HPDE6-E6E7 (cell line): ENCODE data around the gene ANKHD1.

Experiments used
- DNase-seq: peaks from one replicate; pipeline ENCODE4 v3.0.0; 2011; ENCODE audit warnings: missing footprints; ENCODE audit errors: extremely low spot score

ANKHD1 gene

DNA sequence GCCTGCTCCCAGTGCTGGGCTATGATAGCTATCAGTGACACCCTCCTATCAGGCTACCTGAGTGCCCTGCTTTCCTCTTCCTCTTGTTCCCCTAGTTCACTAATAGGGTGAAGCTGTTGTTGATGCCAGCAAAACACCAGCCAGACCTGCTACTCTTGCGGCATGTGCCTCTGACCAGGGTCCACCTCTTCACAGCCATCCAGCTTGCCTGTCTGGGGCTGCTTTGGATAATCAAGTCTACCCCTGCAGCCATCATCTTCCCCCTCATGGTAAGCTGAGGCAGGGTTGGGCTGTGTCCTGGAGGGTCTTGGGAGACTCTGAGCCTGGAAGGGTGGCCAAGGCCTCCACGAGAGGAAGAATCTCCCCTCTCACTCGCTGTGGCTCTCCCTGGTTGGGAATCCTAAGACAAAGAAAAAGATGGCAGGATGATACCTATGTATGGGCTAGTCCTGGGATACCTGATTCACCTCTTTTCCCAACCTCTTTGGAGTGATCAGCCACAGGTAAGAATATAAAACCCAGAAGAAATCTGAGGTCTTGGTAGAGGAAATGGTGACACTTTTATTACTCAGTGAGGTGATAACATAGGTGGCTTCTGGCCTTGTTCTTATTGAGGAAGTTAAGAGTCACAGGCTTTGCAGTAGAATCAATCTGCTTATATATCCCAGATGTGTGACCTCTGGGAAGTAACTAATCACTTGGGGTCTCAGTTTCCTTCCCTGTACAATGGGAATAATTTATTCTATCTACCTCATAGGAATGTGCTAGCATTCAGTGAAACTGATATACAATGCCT is 30.1 kb upstream of the ANKHD1 start:
- no peak for DNase-seq

DNA sequence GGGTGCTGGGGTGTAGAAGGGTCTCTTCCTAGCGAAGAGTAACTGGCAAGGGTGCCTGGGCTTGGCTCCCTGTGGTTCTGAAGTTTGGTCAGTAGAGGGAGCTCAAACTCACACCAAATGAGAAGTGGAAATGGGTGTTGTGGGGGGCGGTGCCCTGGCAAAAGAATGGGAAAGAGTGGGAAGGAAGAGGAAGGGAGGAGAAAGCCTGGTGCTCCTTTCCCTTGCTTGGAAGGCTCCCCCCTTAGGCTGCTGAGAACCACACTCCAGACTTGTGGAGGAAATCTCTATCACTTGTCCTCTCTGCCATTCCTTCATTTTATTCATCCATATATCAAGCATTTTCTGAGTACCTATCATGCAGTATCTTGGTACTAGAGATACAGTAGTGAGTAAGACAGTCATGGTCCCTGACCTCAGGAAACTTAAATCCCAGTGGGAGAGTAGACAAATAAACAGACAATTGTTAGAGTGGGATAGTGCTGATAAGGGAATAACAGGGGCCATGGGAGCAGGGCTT is 28.6 kb upstream of the ANKHD1 start:
- peak; percentile 69 for DNase-seq

DNA sequence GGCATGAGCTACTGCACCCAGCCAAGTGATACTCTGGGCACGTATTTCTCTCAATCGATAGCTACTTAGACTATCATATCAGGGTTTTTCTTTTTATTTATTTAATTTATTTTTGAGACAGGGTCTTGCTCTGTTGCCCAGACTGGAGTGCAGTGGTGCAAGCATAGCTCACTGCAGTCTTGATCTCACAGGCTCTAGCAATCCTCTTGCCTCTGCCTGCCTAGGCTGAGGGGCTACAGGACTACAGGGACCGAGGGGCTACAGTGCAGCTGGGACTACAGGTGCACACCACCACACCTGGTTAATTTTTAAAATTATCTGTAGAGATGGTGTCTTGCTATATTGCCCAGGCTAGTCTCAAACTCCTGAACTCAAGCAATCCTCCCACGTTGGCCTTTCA is 20.3 kb upstream of the ANKHD1 start:
- no peak for DNase-seq

DNA sequence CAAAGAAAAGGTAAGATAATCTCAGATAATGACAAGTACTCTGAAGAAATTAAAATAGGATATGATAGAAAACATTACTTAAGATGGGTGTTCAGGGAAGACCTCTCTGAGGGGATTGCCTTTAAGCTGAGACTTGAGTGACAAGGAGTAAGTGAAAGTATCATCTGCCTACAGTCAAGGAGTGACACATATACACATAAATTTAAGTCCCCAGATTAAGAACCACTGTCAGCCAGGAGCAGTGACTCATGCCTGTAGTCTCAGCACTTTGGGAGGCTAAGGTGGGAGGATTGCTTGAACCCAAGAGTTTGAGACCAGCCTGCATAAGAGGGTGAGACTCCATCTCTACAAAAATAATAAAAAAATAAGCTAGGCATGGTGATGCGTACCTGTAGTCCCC is 19.7 kb upstream of the ANKHD1 start:
- no peak for DNase-seq

DNA sequence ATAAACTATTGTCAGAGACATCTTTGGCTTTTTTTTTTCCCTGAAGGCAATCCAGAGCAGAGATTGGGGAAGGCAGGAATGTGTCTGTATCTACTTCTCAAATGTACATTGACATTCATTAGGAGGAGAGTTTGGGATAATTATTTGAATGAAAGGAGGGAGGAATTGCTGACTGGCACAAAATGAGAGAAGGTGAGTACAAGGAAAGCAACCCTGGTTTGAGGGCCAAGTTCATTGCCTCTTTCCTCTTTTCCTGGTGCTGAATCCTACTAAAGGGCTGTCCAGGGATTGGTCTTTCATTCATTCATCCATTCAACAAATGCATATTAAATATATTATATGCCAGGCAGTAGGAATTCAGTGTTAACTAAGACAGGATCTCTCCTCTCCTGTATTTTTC is 18.8 kb upstream of the ANKHD1 start:
- DNase-seq = no peak

DNA sequence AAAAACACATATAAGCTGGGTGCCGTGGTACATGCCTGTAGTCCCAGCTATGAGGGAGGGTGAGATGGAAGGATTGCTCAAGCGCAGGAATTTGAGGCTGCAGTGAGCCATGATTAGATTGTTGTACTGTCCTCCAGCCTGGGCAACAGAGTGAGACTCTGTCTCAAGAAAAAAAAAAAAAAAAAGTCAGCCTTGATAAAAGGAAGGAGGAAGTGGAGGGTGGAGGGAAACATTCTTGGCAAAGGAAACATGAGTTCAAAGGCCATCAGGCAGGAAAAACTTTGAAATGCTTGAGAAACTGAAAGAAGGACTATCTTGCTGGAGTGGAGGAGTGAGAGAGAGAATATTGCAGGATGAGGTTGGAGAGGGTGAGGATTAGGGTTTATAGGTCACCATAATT is 18.3 kb upstream of the ANKHD1 start:
- no peak for DNase-seq

DNA sequence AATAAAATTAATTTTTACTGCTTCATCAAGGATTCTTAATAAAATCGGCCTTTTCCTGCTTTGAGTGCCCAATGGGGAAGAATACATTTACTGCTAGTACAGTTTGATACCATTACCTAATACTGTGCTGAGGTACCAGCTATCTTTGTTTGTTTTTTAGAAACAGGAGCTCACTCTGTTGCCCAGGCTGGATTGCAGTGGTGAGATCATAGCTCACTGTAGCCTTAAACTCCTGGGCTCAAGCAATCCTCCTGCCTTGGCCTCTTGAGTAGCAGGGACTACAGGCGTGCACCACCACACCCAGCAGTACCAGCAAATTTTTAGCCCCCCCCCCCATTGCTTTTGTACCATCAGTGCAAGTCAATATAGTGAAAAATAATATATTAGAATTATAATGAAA is 13.6 kb upstream of the ANKHD1 start:
- no peak for DNase-seq

DNA sequence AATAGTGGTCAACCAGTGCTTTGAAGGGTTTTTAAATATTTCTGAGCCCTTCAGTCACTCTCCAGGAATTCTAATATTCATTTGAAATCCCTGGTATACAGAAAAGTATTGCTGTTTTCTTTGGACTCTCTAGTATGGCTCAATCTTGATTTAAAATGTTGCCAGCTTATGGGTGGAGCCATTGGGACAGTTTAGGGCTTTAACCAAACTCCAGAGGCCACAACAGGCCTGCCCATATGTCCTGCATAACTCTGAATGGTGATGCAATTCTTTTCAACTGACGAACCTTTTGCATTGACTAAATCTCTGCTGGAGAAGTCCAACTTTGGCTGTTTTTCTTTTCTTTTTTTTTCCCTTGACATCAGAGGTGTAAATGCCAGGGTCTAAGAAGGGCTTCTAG is 10.3 kb upstream of the ANKHD1 start:
- no peak for DNase-seq

DNA sequence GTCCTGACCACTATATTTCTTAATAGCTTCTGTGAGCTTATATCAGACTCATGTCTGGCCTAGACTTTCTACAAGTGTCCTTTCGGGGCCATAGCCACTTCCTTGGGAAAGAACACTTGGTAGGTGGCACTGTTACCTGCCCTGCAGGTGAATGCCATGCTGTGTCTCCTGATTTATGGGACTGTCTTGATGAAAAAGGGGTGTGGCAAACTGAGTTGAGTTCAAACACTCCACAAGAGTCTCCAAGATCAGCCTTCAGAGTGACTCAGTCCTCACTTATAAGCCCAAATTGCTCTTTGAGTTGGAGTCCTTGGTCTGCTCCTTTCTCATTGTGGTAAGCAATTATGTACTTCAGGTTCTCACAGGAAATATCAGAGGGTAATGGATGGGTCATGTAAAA is 9.9 kb upstream of the ANKHD1 start:
- no peak for DNase-seq

DNA sequence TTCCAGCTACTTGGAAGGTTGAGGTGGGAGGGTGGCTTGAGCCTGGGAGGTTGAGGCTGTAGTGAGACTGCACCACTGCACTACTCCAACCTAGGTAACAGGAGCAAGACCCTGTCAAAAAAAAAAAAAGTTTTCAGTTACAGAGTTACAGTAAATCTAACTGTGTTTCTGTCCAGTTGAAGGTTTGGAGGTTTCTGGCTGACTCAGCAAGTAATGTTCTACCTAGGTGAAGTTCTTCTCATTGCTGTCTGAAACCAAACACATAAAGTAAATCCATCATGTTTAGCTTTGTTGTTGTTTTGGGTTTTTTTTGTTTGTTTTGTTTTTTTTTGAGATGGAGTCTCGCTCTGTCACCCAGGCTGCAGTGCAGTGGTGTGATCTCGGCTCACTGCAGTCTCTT is 7.9 kb upstream of the ANKHD1 start:
- no peak for DNase-seq

DNA sequence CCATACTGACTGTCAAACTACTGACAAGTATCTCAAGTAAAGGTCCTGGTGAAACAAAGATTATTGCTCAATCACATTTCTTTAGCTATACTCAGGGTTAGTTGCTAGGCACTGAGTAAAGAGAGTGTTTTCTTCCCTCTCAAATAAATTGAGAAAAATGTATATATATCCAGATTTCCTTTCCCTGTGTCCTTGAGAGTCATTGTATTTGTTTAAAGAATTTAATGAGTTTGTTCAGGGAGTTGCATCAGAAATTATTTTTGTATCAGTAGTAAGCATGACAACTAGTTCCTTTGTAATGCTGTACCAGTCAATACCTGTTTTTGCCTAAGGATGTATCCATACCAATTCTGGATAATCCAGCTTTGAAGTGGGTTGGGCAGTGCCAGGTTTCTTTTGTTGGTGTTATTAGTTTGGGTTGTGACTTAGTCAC is 3.2 kb upstream of the ANKHD1 start:
- DNase-seq = peak; percentile 45

DNA sequence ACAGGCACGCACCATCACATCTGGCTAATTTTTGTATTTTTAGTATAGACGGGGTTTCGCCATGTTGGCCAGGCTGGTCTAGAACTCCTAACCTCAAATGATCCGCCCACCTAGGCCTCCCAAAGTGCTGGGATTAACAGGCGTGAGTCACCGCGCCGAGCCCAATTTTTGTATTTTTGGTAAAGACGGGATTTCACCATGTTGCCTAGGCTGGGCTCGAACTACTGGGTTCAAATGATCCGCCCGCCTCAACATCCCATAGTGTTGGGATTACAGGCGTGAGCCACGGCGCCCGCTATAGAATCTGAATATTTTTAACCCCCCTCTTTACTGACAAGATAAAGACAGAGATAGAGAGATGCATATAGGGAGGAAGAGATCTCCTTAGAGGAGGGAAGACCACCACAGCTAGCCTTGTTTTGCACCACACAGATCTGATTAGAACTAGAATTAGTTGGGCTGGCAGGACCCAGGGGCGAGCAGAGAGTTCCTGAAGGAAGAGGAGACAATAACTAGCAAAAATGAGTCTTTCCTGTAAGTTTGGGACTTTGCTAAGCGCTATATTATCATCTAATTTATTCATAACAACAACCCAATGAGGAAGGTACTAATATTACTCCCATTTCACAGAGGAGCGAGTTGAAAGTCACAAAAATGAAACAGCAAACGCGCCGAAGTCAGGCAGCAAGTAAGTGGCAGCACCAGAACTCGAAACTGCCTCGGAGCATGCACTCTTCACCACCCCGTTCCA is 1.5 kb upstream of the ANKHD1 start:
- no peak for DNase-seq

DNA sequence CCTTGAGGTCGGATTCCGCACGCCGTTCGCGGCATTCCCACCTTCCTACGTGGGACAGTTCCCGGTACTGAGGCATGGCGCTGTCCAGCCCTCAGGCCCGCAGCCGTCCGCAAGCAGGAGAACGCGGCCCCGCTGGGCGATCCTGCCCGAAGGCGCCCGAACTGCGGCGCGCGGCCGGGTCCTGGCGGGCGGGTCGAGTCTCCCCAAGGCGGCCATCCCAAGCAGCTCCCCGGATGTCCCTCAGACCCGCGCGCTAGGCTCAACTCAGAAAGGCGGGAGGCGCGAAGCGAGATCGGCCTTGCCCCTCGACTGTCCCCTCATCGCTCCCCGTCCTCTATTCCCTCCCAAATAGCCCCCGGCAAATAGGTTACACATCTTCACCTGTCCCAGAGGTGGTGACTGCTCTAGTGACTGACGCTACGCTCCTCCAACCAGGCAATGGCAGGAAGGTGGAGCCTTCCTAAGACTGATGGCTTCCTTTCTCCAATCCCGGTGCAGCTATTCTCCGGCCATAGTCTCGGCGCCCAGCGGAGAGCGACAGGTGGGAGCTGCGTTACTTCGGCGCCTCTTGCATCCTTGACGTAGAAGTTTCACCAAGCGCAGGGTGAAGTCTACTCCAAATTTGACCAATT is 787 bp upstream of the ANKHD1 start:
- peak; percentile 97 for DNase-seq

DNA sequence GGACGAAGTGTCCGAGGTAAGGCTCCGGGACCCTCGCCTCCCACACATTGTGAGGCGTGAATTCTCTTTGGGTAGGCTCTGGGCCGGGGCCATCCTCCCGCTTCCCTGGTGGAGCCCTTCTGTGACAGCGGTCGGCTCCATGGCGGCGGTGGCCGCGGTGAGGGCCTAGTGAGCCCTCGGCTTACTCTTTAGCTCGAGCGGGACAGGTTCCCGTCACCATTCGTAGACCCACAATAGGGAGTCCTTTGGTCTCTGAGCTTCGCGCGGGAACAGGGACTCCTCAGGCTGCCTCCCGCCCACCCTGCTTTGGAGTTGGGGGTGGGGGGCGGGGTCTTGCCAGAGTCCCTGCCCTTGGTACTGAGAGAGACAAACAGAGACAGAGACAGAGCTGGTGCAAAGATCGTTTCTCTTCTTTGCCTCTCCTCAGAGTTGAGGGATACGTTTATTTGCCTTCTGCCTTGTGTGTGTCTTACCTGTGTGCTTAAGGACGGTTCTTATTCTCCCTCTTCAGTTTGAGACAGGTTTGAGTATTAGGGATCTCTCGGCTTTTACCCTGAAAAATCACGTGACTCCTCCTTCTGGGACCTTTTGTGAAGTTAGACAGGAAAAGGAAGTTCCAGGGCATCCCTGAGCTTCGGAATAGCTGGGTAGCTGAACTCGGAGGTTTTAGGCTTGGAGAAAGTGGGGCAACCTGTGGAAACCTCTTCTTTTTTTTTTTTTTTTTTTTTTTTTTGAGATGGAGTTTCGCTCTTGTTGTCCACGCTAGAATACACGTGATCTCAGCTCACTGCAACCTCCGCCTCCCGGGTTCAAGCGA is 833 bp downstream of the ANKHD1 start:
- DNase-seq = no peak

DNA sequence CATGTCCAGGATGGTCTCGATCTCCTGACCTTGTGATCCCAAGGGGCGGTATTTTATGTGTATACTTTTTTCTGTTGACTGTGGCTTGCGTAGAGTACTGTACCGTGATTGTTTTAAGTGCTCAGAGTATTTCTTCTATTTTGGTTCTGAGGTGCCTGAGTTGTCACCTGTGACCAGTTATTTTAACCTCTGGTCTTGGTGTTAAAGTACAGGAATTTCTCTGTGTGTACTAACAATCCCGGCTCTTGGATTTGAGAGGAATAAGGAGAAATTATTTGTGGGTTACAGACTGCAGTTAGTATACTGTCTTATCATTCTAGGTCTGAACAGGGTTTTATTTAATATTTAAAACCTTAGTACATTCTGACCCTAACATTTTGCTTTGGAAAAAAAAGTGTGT is 2.0 kb downstream of the ANKHD1 start:
- DNase-seq = no peak

DNA sequence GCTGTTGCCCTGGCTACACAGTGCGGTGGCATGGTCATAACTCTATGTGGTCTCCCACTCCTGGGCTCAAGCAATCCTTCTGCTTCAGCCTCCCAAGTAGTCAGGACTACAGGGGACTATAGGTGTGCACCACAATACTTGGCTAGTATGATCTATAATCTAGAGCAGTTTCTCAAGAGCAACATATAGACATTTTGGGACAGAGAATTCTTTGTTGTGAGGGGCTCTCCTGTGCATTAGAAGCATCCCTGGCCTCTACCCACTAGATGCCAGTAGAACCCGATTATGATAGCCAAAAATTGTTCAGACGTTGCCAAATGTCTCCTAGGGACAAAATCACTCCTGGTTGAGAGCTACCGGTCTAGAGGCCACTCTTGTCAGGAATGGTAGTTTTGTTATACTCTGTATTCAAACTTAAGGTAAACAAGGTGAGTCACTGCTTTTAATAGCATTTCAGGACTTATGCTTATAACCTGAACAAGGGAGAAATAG is 7.2 kb downstream of the ANKHD1 start:
- DNase-seq = peak; percentile 9

DNA sequence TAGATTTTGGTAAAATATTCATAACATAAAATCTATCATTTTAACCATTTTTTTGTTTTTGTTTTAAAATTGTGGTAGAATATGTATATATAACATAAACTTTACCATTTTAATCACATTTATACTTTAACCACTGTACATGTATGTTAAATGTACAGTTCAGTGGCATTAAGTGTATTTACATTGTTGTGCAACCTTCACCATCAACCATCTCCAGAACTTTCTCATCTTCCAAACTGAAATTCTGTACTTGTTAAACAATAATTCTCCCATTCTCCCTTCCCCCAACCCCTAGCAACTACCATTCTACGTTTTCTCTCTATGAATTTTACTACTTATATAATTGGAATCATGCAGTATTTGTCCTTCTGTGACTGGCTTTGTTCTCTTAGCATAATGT is 11.6 kb downstream of the ANKHD1 start:
- no peak for DNase-seq

DNA sequence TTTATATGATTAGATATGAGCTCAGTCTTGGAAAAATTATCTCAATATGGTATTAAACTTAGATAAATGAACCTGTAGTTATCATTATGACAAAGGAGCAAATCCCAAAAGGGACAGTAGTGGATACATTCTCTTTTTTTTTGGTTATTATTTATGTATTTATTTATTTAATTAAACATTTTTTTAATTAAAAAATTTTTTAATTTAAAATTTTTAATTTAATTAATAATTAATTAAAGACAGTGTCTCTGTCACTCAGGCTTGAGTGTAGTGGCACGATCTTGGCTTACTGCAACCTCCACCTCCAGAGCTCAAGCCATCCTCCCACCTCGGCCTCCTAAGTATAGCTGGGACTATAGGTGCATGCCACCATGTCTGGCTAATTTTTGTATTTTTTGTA is 15.6 kb downstream of the ANKHD1 start:
- no peak for DNase-seq

DNA sequence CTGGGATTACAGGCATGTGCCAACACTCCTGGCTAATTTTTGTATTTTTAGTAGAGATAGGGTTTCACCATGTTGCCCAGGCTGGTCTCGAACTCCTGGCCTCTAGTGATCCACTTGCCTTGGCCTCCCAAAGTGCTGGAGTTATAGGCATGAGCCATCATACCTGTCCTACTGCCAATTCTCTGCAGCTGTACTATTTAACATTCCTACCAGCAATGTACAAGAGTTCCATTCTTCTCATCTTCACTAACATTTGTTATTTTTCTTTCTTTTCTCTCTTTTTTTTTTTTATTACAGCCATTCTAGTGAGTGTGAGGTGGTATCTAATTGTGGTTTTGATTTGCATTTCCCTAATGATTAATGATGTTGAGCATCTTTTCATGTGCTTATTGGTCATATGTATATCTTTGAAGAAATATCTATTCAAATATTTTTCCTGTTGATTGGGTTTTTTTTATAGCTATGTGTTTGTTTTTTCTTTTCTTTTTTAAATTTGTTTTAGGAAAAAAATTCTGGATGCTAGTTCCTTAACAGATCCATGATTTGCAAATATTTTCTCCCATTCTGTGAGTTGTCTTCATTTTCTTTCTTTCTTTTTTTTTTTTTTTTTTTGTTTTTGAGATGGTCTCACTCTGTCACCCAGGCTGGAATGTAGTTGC is 17.4 kb downstream of the ANKHD1 start:
- no peak for DNase-seq

DNA sequence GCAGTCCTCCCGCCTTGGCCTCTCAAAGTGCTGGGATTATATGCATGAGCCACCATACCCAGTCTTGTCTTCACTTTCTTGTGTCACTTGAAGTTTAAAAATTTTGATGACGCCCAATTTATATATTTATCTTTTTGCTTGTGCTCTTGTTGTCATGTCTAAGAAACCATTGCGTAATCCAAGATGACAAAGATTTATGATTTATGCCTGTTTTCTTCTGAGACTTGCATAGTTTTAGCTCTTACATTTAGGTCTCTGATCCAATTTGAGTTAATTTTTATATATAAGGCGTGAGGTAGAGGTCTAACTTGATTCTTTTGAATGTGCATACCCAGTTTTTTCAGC is 18.6 kb downstream of the ANKHD1 start:
- DNase-seq = no peak

DNA sequence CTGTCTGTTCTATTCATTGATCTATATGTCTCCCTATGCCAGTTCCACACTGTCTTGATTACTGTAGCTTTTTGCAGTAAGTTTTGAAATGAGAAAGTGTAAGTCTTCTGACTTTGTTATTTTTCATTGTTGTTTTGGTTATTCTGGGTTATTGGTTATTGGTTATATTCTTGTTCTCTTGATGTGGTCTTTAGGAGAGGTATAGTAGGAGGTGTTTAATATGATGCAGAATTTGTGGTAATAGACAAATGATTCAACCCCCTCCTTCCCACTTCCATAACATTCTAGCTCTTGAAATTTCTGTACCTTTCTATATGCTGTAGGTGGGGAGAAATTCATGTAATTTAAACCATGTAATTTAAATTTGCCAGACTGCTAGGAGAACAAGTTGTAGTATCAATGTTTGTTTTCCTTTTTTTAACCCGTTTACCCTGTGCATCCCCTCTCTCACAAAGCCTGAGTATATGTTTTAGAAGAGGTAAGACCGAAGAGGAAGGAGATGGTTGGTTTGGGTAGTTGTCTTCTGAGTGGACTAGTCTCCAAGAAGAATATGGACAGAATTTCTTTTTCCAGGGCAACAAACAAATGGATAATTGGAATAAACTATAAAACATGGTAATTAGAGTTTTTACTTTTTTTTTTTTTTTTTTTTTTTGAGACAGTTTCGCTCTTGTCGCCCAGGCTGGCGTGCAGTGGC is 19.2 kb downstream of the ANKHD1 start:
- no peak for DNase-seq
